ENCODE data around the gene KIF1C.

KIF1C gene

DNA sequence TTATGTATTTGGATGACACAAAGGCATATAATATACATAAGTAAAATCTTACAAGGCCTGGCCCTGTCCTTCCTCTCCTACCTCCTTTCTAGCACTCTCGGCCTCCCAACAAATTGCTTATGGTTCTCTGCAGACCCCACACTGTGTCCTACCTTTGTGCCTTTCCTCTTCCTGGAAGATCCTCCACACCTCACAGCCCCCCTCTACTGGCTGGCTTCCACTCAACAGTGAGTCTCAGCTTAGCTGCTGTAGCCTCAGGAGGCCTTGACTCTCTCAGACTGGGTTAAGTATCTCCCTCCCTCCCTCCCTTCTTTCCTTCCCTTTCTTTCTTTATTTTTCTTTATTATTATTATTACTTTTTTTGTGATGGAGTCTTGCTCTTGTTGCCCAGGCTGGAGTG, 45.8 kb downstream of the KIF1C start:
- H3K27ac ChIP-seq (replicated peaks), result no peak overlapping the region
- H3K27me3 ChIP-seq (ENCODE audit: insufficient read depth, poor library complexity, severe bottlenecking), result no peaks in the 10 kb centered on the region
- H3K4me3 ChIP-seq (replicated peaks; ENCODE audit: insufficient read depth, low read length), result no peak overlapping the region
- DNase-seq (ENCODE audit: low read depth in 1 of 2, low spot score in 1 of 2), result no peak
- TF ChIP-seq SPI1 (IDR thresholded peaks at IDR 0.05; ENCODE audit: borderline replicate concordance, low read depth) (no peak), GABPA (IDR thresholded peaks at IDR 0.05; ENCODE audit: low read depth) (no peak), CTCF (IDR thresholded peaks at IDR 0.05; ENCODE audit: insufficient read depth, low read length) (no peak), POLR2AphosphoS5 (IDR thresholded peaks at IDR 0.05; ENCODE audit: low read depth) (no peak)
- TF ChIP-seq, protein P1, sequence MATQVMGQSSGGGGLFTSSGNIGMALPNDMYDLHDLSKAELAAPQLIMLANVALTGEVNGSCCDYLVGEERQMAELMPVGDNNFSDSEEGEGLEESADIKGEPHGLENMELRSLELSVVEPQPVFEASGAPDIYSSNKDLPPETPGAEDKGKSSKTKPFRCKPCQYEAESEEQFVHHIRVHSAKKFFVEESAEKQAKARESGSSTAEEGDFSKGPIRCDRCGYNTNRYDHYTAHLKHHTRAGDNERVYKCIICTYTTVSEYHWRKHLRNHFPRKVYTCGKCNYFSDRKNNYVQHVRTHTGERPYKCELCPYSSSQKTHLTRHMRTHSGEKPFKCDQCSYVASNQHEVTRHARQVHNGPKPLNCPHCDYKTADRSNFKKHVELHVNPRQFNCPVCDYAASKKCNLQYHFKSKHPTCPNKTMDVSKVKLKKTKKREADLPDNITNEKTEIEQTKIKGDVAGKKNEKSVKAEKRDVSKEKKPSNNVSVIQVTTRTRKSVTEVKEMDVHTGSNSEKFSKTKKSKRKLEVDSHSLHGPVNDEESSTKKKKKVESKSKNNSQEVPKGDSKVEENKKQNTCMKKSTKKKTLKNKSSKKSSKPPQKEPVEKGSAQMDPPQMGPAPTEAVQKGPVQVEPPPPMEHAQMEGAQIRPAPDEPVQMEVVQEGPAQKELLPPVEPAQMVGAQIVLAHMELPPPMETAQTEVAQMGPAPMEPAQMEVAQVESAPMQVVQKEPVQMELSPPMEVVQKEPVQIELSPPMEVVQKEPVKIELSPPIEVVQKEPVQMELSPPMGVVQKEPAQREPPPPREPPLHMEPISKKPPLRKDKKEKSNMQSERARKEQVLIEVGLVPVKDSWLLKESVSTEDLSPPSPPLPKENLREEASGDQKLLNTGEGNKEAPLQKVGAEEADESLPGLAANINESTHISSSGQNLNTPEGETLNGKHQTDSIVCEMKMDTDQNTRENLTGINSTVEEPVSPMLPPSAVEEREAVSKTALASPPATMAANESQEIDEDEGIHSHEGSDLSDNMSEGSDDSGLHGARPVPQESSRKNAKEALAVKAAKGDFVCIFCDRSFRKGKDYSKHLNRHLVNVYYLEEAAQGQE (IDR thresholded peaks at IDR 0.05; ENCODE audit: insufficient replicate concordance, low read depth), result no peak

DNA sequence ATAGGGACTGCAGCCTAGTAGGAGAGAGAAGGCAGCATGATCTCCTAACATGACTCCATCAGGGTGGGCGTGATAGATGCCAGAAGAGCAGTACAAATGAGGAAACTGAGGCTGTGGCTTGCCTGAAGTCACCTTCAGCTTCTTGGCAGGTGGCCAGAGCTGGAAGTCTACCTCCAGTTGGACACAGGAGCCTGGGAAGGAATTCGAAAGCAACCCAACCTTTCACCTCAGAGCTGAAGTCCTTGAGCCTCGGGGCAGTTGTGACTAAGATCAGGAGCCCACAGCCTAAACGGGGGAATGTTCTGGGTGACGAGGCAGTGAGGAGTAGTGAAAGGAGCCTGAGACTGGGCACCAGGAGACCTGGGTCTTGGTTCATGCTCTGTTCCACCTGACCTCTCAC, 46.9 kb downstream of the KIF1C start:
- DNase-seq (ENCODE audit: low read depth in 1 of 2, low spot score in 1 of 2), result no peak
- no peak overlapping the region for H3K4me3 ChIP-seq (replicated peaks; ENCODE audit: insufficient read depth, low read length)
- no peaks in the 10 kb centered on the region for H3K27me3 ChIP-seq (ENCODE audit: insufficient read depth, poor library complexity, severe bottlenecking)
- TF ChIP-seq GABPA (IDR thresholded peaks at IDR 0.05; ENCODE audit: low read depth) (no peak), SPI1 (IDR thresholded peaks at IDR 0.05; ENCODE audit: borderline replicate concordance, low read depth) (no peak), POLR2AphosphoS5 (IDR thresholded peaks at IDR 0.05; ENCODE audit: low read depth) (no peak), CTCF (IDR thresholded peaks at IDR 0.05; ENCODE audit: insufficient read depth, low read length) (no peak)
- TF ChIP-seq, protein P1 (IDR thresholded peaks at IDR 0.05; ENCODE audit: insufficient replicate concordance, low read depth), result no peak
- no peak overlapping the region for H3K27ac ChIP-seq (replicated peaks)

DNA sequence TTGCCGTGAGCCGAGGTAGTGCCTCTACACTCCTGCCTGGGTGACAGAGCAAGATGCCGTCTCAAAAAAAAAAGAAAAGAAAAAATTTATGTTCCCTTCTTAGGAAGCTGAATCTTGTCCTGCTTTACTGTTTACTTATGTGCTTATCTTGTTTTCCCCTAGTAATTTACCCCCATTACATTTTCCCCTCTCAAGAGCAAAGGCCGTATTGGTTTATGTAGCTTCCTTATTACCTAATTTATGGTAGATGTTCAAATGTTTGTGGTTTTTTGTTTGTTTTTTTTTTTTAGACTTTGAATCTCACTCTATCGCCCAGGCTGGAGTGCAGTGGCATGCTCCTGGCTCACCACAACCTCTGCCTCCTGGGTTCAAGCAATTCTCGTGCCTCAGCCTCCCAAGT, 47.7 kb downstream of the KIF1C start:
- no peak for DNase-seq (ENCODE audit: low read depth in 1 of 2, low spot score in 1 of 2)
- no peak overlapping the region for H3K4me3 ChIP-seq (replicated peaks; ENCODE audit: insufficient read depth, low read length)
- no peak for TF ChIP-seq CTCF (IDR thresholded peaks at IDR 0.05; ENCODE audit: insufficient read depth, low read length)
- TF ChIP-seq POLR2AphosphoS5 (IDR thresholded peaks at IDR 0.05; ENCODE audit: low read depth), result no peak
- TF ChIP-seq SPI1 (IDR thresholded peaks at IDR 0.05; ENCODE audit: borderline replicate concordance, low read depth), result no peak
- TF ChIP-seq GABPA (IDR thresholded peaks at IDR 0.05; ENCODE audit: low read depth), result no peak
- TF ChIP-seq, protein P1 (IDR thresholded peaks at IDR 0.05; ENCODE audit: insufficient replicate concordance, low read depth), result no peak
- no peak overlapping the region for H3K27ac ChIP-seq (replicated peaks)
- H3K27me3 ChIP-seq (ENCODE audit: insufficient read depth, poor library complexity, severe bottlenecking), result no peaks in the 10 kb centered on the region

Measured in HL-60 (cell line).